EH (cell line): ENCODE measurements around the gene EIF4A2.

Experiments used
- DNase-seq: peaks from one replicate; pipeline ENCODE4 v3.0.0-alpha.2; 2015; ENCODE audit warnings: low read depth

Gene EIF4A2

GRCh38 chr3:186783058-186783730 is at the start of gene EIF4A2:
Gene EIF4A2, plus strand, starts transcription at chr3:186783577. Its CDS starts 34 bp downstream, at chr3:186783611.
- peak; percentile 87 for DNase-seq

GRCh38 chr3:186742618-186743380 is 40.6 kb upstream of the EIF4A2 start:
- no peak for DNase-seq

DNA sequence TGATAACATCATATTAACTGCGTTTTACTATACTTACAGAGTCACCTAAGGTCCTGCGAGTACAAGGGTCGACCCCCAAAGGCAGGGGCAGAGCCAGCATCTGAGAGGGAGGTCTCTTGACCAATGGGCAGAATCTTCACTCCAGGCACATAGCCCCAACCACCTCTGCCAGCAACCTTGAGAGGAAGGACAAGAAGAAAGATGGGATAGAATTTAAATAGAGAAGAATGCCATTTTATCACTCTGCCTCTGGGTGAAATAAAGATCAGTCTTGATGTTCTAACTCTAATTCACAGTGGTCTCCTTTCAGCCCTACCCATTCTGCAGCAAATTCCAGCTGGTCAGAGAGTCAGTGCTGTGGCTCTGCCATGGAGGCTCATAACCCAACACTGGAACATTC is 39.7 kb upstream of the EIF4A2 start:
- DNase-seq = no peak

GRCh38 chr3:186746008-186746407 is 37.4 kb upstream of the EIF4A2 start:
- DNase-seq = peak; percentile 94

DNA sequence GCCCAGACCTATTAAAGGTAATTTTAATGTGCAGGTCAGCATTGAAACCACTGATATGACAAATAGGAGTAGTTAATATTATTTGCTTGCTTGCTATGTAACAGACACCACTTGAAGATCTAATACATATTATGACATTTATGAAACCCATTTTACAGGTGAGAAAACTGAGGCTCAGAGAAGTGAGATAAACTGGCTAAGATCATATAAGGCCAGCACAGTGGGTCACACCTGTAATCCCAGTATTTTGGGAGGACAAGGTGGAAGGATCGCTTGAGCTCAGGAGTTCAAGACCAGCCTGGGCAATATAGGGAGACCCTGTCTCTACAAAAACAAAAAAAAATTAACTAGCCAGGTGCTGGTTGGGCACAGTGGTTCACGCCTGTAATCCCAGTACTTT is 33.1 kb upstream of the EIF4A2 start:
- no peak for DNase-seq

DNA sequence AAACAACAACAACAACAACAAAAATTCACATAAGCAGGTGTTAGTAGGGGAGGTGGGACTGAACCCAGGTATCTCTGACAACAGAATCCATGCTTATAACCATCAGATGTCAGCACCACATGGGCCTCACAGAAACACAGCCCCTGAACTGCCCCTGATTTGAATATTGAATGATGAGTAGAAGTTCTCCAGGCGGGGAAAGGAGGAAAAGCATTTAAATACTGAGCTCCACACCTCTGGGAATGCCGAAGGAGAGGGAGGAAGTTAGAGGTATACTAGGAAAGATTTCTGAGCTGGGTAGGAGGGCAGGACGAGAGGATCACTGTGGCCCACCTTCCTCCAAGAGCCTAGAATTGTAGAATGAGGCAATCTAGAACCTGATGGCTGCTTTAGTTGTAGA is 31.9 kb upstream of the EIF4A2 start:
- no peak for DNase-seq

DNA sequence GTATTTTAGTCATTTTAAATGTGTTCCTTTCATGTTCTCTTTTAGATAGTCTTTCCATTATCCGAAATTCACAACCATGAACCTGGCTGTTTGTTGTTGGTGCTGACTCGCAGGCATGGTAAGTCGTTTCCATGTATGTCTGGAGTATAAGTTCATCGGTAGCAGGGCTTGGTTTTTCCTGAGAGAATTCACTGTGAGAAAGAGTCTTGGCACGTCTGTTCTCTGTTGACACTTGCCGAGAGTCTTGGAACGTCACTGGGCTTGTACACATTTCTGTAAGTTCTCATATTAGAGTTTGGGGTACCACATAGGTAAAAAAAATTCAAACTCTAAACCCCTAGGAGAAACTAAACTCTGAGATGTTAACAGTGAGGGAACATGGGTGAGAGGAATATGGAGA is 29.4 kb upstream of the EIF4A2 start:
- no peak for DNase-seq

GRCh38 chr3:186754871-186755270 is 28.5 kb upstream of the EIF4A2 start:
- no peak for DNase-seq

DNA sequence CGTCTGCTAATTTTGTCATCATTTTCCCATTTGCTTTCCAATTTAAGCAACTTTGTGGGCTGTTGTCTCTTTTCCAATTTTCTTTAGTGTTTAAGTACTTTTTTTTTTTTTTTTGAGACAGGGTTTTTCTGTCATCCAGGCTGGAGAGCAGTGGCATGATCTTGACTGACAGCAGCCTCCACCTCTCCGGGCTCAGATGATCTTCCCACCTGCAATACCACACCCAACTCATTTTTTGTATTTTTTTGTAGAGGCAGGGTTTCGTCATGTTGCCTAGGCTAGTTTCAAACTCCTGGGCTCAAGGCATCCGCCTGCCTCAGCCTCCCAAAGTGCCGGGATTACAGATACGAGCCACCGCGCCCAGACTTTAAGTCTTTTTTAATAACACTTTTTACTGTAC is 26.2 kb upstream of the EIF4A2 start:
- no peak for DNase-seq

GRCh38 chr3:186757686-186758220 is 25.6 kb upstream of the EIF4A2 start:
- no peak for DNase-seq

DNA sequence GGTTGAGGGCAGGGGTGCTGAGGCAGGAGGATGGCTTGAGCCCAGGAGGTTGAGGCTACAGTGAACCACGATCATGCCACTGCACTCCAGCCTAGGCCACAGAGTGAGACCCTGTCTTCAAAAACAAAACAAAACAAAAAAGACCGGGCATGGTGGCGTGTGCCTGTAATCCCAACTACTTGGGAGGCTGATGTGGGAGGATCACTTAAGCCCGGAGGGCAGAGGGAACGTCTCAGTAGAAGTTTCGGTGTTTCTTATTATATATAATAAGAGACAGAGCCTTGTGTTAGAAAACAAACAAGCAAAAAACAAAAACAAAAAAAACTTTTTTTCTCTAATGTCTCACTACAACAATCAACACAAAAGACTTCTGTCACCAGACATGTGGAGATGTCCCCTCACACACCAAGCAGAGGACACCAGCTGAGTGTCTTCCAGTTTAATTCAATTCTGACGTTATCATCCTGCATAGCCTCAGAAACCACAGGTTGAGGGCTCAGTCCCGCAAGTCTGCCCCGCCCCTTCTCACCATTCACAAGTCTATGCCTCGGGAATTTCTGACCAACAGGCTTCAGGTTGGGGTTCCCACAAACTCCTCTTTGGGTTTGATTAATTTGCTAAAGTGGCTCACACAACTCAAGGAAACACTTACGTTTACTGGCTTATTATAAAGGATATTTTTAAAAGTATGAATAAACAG is 24.0 kb upstream of the EIF4A2 start:
- no peak for DNase-seq

DNA sequence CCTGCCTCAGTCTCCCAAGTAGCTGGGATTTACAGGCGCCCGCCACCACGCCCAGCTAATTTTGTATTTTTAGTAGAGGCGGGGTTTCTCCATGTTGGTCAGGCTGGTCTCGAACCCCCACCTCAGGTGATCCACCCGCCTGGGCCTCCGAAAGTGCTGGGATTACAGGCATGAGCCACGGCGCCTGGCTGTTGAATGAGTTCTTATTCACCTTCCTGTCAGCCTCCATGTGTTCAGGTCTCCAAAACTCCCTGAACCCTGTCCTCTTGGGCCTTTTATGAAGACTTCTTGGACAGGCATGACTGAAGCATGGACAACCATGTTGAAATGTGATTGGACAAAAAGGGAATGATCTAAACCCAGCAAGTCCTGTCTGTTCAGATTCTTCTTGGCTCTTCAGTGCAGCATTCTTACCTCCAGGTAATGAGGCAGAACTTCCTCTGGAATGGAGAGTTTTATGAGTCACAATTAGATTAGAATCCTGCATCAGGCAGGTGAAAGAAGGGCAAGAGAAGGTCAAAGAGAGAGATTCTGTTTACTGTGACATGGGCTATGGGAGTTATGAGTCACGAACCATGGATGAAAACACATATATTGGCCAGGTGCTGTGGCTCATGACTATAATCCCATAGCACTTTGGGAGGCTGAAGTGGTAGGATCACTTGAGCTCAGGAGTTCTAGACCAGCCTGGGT is 23.1 kb upstream of the EIF4A2 start:
- no peak for DNase-seq

GRCh38 chr3:186760897-186761447 is 22.4 kb upstream of the EIF4A2 start:
- no peak for DNase-seq

DNA sequence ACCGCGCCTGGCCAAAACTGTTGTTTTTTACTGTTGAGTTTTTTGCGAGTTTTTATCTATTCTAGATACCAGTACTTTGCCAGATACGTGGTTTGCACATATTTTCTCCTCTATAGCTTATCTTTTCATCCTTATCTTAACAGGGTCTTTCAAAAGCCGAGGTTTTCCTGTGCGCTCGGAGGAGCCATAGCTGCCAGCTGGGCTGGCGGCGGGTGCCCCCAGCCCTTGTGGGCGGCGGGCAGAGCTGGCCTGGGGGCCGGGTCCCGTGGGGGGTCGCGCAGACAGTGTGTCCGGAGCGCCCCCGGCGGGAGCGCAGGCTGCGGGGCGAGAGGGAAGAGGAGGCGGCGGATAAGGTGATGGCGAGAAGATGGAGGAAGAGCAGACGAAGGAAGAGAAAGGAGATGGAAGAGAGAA is 11.1 kb upstream of the EIF4A2 start:
- no peak for DNase-seq

- peak; percentile 67 for DNase-seq
Observed at GRCh38 chr3:186772701-186773417, 10.5 kb upstream of the EIF4A2 start.

GRCh38 chr3:186775999-186776398 is 7.4 kb upstream of the EIF4A2 start:
- no peak for DNase-seq

DNA sequence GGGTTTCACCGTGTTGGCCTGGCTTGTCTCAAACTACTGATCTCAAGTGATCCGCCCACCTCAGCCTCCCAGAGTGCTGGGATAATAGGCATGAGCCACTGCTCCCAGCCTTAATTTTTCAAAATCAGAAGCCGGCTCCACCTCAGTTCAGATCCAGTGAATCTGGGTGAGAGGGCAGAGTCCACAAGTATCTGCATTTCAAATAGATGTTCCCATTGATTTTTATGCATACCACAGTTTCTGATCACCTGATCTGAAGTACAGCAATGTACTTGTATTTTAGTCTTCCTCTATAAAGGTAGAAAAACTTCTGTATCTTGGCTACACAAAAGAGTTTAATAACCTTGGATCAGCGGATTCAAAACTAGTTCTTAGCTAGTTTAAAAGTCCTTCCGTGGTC is 4.2 kb upstream of the EIF4A2 start:
- DNase-seq = no peak

GRCh38 chr3:186782542-186783057 is 777 bp upstream of the EIF4A2 start:
- DNase-seq = no peak

GRCh38 chr3:186783731-186784515 is 546 bp downstream of the EIF4A2 start:
- DNase-seq = peak; percentile 81
